BE2C (cell line): ENCODE measurements around the gene HEATR5A.

Experiments
- DNase-seq: peaks from one replicate; pipeline ENCODE4 v3.0.0-alpha.2; 2020
- H3K27me3 ChIP-seq: fragments of 250-450 bp; sonication (Bioruptor Pico); 2 replicates; pipeline ENCODE4 v1.5.1; 2020; ENCODE audit warnings: mild to moderate bottlenecking
- H3K36me3 ChIP-seq: fragments of 250-450 bp; sonication (Bioruptor Pico); 2 replicates; pipeline ENCODE4 v1.5.1; 2020; ENCODE audit warnings: mild to moderate bottlenecking
- H3K4me1 ChIP-seq: fragments of 250-450 bp; sonication (Bioruptor Pico); 2 replicates; pipeline ENCODE4 v1.5.1; 2020
- H3K4me3 ChIP-seq: 2 replicates; pipeline ENCODE4 v1.5.1; 2011; ENCODE audit warnings: low read depth, low read length
- H3K9me3 ChIP-seq: fragments of 250-450 bp; sonication (Bioruptor Pico); 2 replicates; pipeline ENCODE4 v1.5.1; 2020
- CTCF ChIP-seq: IDR thresholded peaks from 2 replicates; pipeline ENCODE4 v1.5.1; 2012; ENCODE audit warnings: mild to moderate bottlenecking, low read depth, low read length

Gene HEATR5A

GRCh38 chr14:31408421-31408820 lies 11.9 kb downstream of the HEATR5A start:
- no peaks in the 10 kb centered on the region for H3K27me3 ChIP-seq
- DNase-seq = no peak
- no peak for TF ChIP-seq CTCF
- H3K36me3 ChIP-seq = no peaks in the 10 kb centered on the region; the same call in 1 of the 2 replicates
- H3K9me3 ChIP-seq = no peaks in the 10 kb centered on the region
- H3K4me3 ChIP-seq = no peak overlapping the region
- H3K4me1 ChIP-seq = peaks cover 3% of the 10 kb centered on the region; the same call in 1 of the 2 replicates

GRCh38 chr14:31405599-31406232 lies 14.6 kb downstream of the HEATR5A start:
- Histone ChIP-seq H3K27me3 (no peaks in the 10 kb centered on the region), H3K4me1 (peaks cover 3% of the 10 kb centered on the region; the same call in 1 of the 2 replicates), H3K36me3 (peaks cover 16% of the 10 kb centered on the region), H3K4me3 (no peak overlapping the region), H3K9me3 (no peaks in the 10 kb centered on the region)
- no peak for DNase-seq
- TF ChIP-seq CTCF = no peak

- H3K9me3 ChIP-seq = no peaks in the 10 kb centered on the region
- TF ChIP-seq CTCF = no peak
- DNase-seq = no peak
- peaks cover 3% of the 10 kb centered on the region; the same call in 1 of the 2 replicates for H3K4me1 ChIP-seq
- H3K27me3 ChIP-seq = no peaks in the 10 kb centered on the region
- peaks cover 18% of the 10 kb centered on the region for H3K36me3 ChIP-seq
- H3K4me3 ChIP-seq = no peak overlapping the region
Observed at GRCh38 chr14:31405106-31405505, 15.2 kb downstream of the HEATR5A start.

GRCh38 chr14:31403707-31404106 lies 16.6 kb downstream of the HEATR5A start:
- no peak for TF ChIP-seq CTCF
- DNase-seq = no peak

GRCh38 chr14:31402764-31403439 lies 17.4 kb downstream of the HEATR5A start:
- H3K27me3 ChIP-seq = no peaks in the 10 kb centered on the region
- no peaks in the 10 kb centered on the region for H3K9me3 ChIP-seq
- DNase-seq = no peak
- H3K4me3 ChIP-seq = no peak overlapping the region
- peaks cover 3% of the 10 kb centered on the region; the same call in 1 of the 2 replicates for H3K4me1 ChIP-seq
- peaks cover 33% of the 10 kb centered on the region for H3K36me3 ChIP-seq
- no peak for TF ChIP-seq CTCF

More at GRCh38 chr14:31403707-31404106, 16.6 kb downstream of the HEATR5A start:
- H3K4me3 ChIP-seq = no peak overlapping the region
- no peaks in the 10 kb centered on the region for H3K27me3 ChIP-seq
- no peaks in the 10 kb centered on the region for H3K9me3 ChIP-seq
- peaks cover 3% of the 10 kb centered on the region; the same call in 1 of the 2 replicates for H3K4me1 ChIP-seq
- peaks cover 30% of the 10 kb centered on the region for H3K36me3 ChIP-seq
